Renal cortical epithelial cell (primary cell): ENCODE data around the gene DSG2. TPM values are rescaled to one million over a fixed set of nuclear protein-coding genes. Genes with fewer than 3 reads are reported as not detected.
A peak's percentile ranks its signal among the peaks of the same experiment; 100 is the strongest.

ENCODE experiments used
- DNase-seq: peaks from one replicate; pipeline ENCODE4 v3.0.0-alpha.2; 2011; ENCODE audit warnings: low read depth
- total RNA-seq: library from RNA; depleted of rRNA; stranded (reverse); fragments of >200 nt; gene quantifications from 2 replicates; pipeline ENCODE4 v1.2.3, GENCODE V29; 2014

The DSG2 gene
- total RNA-seq, 1 donor from 2014 or later: 111 TPM

- peak; percentile 76 for DNase-seq
Measured at GRCh38 chr18:31555971-31556747, 58.2 kb downstream of the DSG2 start.

- no peak for DNase-seq
Measured at GRCh38 chr18:31557446-31557845, 59.5 kb downstream of the DSG2 start.

DNA sequence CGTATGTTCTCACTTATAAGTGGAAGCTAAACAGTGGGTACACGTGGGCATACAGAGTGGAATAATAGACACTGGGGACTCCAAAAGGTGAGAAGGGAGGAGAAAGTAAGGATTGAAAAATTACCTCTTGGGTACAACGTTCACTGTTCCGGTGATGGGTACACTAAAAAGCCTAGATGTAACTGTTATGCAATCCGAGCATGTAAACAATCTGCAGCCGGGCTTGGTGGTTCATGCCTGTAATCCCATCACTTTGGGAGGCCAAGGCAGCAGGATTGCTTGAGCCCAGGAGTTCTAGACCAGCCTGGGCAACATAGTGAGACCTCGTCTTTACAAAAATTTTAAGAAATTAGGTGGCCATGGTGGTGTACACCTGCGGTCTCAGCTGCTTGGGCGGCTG lies 60.6 kb downstream of the DSG2 start:
- no peak for DNase-seq

GRCh38 chr18:31562726-31563125 lies 64.7 kb downstream of the DSG2 start:
- peak; percentile 82 for DNase-seq

DNA sequence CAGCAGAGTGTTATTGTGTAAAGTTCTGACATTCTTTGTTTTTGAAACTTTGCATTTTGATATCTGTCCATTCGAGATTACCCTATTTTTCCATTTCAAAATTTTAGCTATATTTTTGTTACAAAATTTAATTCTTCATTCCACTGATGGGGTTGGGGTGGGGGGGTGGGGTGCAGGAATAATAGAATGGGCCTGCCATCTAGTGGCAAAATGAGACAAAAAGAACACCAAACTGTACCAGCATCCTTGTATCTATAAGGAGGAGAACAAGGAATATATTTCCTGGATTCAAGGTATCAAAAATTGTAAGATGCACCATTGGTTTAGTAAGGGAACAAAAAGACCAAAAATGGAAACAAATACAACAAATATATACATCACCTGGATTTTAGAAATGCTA lies 65.8 kb downstream of the DSG2 start:
- no peak for DNase-seq

DNA sequence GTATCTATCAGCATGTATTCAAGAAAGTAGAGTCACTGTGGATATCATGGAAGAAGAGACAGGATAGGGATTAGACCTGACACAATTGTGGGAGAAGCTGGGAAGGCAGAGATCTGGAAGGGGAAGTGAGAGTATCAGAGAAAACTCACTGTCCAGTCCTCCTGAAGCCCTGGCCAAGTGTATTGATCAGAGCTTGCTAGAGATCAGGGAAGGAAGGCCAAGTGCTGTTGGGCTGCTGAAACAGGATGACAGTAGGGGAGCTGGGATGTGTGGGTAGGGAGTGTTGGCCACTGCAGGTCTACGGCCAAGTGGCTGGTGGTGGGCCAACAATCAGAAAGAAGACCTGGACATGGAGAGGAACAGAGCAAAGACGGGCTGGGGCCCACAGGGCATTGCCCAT lies 67.4 kb downstream of the DSG2 start:
- DNase-seq: no peak

- peak; percentile 34 for DNase-seq
Measured at GRCh38 chr18:31565782-31566512, 68.0 kb downstream of the DSG2 start.

DNA sequence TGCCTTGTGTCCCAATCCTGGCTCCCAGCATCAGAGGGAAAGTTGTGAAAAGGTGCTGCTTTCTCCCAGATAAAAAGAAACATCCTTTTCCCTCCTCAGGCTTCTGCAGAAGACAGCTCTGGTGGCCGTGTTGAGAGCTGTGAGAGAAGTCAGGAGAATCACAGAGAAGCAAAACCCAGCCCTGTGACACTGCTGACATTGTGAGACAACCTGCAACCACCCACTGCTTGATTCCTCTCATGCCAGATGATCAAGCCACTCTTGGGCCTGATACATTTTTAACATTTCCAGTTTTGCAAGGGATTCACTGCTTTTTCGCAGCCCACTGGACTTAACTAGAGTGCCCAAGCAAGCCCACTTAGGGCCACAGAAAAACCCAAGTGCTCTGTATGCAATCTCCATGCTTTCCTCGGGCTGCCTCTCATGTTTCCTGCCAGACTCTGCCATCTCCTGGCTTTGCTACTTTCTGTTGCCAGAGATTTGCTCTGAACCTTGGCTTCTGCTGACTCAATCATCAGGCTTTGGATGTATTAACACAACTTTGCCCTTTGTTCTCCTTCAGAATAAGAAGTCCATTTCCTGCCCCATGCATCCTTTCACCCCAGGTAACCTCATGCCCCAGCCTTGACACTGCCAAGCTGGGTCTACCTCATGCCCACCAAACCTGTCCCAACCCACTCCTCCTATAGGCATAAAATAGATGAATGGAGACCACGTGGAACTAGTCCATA lies 68.8 kb downstream of the DSG2 start:
- DNase-seq: peak; percentile 17

- no peak for DNase-seq
Measured at GRCh38 chr18:31572368-31572767, 74.4 kb downstream of the DSG2 start.

DNA sequence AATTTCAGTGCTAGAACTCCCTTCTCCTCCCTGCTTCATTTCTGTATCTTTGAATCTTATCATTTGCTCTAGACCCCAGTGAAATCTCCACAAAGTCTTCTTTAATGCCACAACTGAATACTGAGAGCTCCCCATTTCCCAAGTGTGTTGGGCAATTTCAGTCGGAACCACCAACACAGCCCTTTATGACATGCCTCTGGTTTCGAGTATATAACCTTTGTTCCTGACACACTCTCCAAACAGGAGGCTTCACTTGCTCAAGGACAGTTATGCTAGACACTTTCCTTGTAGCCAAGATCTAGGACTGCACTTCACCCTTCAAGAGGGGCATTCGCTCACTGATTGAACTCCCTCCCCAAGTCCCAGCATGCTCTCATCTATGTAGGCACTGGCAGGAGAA lies 75.1 kb downstream of the DSG2 start:
- DNase-seq: no peak

DNA sequence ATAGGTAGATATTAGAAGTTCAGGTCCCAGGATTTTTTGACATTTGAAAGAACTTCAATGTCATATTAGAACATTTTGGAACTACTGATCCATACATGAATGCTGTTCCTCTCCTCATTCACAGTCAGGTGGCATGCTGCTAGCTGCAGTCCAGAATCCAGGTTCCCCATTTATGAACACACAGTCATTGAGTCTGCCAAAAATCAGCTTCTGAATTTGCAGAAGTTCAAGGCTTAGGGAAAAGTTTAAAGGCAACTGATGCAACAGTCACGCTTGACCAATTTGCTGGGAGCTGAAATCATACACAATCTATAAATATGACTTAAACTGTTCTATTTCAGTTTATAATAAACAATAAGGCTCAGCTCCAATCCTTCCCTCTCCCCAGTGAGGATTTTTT lies 76.4 kb downstream of the DSG2 start:
- DNase-seq: no peak

DNA sequence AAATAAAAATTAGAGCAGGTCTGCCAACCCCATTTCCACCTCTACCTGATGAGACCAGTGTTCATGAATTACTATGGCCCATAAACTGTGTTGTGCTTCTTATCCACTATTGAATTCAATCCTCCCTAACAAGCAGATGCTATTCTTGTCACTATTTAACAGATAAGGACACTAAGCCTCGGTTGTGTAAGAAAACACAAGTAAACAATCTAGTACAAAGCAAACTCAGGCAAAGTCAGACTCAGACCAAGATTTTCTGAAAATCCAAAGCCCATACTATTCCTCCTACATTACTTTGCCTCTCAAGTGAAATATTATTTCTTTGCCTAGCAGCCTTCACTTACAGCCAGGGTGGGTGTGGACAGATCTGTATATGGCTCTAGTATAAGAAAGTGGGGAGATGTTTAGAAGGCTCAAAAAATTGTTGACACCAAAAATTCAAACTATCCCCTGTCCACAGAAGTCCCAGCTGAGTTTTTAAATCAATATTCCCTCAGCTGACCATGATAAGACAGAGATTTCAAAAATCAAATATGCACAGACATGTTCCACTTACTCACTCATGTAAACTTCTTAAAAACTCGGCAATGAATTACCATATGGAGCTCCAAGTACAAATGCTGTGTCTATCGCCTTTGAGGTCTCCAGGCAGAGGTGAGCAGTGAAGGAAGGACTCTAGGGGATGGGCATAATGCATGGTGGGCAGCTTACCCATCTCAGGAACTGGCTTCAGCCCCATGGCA lies 77.7 kb downstream of the DSG2 start:
- DNase-seq: no peak

DNA sequence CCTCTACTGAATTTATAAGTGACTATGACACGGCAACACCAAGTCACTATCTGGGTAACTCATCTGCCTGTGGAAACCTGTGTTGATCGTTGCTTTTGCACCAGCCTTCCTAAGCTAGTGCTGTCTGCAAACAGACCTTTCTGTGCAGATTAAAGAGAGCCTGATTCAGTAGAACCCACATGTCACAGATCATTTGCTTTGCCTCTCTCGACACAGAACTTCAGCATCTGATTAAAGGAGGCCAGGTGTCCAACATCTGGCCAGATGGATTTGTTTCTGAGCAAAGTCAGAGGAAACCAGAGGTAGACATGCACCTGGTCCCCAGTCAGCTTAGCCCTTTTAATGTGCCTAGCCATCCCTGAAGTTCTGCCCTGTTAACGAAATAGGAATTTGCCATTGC lies 78.7 kb downstream of the DSG2 start:
- DNase-seq: no peak

GRCh38 chr18:31577195-31577594 lies 79.2 kb downstream of the DSG2 start:
- DNase-seq: no peak

DNA sequence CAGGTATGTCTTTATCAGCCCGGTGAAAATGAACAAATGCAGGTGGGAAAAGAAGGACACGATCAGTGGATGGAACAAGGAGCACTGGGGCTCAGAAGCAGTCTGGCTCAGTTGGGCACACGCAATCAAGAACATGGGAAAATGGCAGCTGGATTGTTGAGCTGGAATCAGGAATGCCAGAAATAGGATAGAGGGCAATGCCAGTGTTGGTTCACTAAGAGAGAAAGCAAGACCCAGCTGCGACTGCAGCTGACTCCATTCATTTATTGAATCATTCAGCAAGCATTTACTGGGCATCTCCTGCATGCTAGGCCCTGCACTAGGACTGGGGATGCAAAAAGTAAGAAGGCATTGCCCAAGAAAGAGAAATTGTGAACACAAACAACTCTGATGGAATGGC lies 80.1 kb downstream of the DSG2 start:
- DNase-seq: no peak

DNA sequence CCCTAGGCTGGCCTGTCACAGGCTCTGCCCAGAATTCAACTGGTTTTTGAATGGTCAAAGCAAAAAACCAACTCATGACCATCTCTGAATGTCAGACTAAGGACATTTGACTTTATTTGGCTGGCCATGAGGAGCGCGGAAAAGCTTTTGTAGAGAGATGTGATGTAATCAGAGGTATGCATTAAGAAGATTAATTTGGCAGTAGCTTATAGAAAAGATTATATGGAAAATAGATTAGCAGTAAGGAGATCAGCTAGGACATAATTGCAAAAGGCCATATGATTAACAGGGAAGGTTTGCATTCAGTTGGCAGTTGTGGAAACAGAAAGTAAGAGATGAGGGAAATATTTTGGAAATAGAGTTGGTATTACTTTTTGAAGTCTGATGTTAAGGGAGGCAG lies 81.4 kb downstream of the DSG2 start:
- DNase-seq: no peak

- DNase-seq: peak; percentile 68
Measured at GRCh38 chr18:31581498-31582197, 83.7 kb downstream of the DSG2 start.

GRCh38 chr18:31583185-31583854 lies 85.3 kb downstream of the DSG2 start:
- no peak for DNase-seq

- no peak for DNase-seq
Measured at GRCh38 chr18:31585991-31586390, 88.0 kb downstream of the DSG2 start.

DNA sequence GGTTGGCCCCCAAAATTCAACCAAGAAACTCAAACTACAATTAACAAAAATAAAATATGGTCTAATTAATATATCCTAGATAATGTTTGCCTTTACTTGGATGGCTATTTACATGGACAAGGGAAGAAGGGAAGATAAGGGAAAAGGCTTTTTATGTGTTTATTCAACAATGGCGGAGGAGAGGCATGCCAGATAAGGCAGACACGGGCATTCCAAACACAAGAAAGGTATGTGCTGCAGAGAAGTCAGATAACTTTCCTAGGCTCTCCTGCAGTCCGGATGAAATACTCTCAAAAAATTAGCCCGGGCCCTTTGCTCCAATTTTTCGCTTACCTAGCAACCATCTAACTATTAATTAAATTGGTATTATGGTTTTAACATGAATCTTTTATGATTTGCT lies 88.6 kb downstream of the DSG2 start:
- no peak for DNase-seq

DNA sequence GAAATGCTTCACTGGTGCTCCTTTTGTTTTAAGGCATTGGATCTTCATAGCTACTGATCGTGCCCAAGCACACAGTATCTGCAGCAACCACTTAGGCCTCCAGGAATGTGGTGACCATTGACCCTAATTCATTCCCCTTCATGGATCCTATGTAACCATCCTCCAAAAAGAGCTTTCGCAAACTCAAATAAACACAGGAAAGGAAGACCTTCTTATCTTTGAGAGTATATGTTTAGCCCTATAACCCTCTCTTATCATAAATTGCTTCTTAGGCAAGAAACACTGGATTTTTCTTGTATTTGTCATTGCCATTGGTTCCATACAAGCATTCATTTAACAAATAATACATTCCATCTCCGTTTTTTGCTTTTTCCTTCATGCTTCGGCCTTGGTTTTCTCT lies 89.6 kb downstream of the DSG2 start:
- no peak for DNase-seq
